B cell (primary cell): ENCODE results near the gene FBXW4. TPM values are rescaled to one million over a fixed set of nuclear protein-coding genes. Genes with fewer than 3 reads are reported as not detected.

Experiments
- ATAC-seq: fragments of 200-7000 bp; cut with Tn5 transposase; one replicate; pipeline ENCODE4 v1.10.0; 2021; ENCODE audit warnings: low read depth, mild to moderate bottlenecking, moderate number of reproducible peaks, moderate library complexity
- CTCF ChIA-PET: fragments of 350-600 bp; sonication (Branson Sonifier 250); formaldehyde crosslinking; loops from one replicate; lab custom pipeline; 2021; ENCODE audit warnings: antibody characterized with exemption, inconsistent platforms; lab: Charles Lee
- POLR2A ChIA-PET: fragments of 350-600 bp; sonication (Branson Sonifier 250); formaldehyde crosslinking; loops from one replicate; lab custom pipeline; 2021; ENCODE audit warnings: antibody characterized with exemption; lab: Charles Lee
- DNase-seq: peaks from one replicate; pipeline ENCODE4 v3.0.0; 2013
- H2AFZ ChIP-seq: 2 replicates; pipeline ENCODE4 v1.6.1; 2012; ENCODE audit warnings: mild to moderate bottlenecking, low read depth, low read length; ENCODE audit not compliant: insufficient read depth, poor library complexity, severe bottlenecking
- H3K27ac ChIP-seq, 2 donors: 1 replicate in 1 of 2; 2 replicates in 1 of 2; pipeline ENCODE4 v1.5.1; 2012 to 2013; ENCODE audit warnings: low read length in 2 of 2, mild to moderate bottlenecking in 2 of 2, moderate library complexity in 1 of 2
- H3K27me3 ChIP-seq, 4 experiments: fragments of 200-600 bp in 1 of 4; sonication (generic) in 1 of 4; replicated peaks in 1 of 4; 1 replicate in 2 of 4; 2 replicates in 2 of 4; pipeline versions ENCODE4 v1.6.1 to v1.7.0; 2013 to 2016; ENCODE audit warnings: low read length in 3 of 4, mild to moderate bottlenecking in 2 of 4, mixed read lengths in 1 of 4, moderate library complexity in 1 of 4; ENCODE audit not compliant: insufficient read depth in 4 of 4, control insufficient read depth in 3 of 4; ENCODE audit errors: control extremely low read depth in 1 of 4
- H3K36me3 ChIP-seq, 2 experiments: replicated peaks in 1 of 2; 1 replicate in 1 of 2; 2 replicates in 1 of 2; pipeline versions ENCODE4 v1.6.1 to v1.7.1; 2013; ENCODE audit warnings: low read length in 1 of 2; ENCODE audit not compliant: insufficient read depth in 2 of 2, control insufficient read depth in 1 of 2; ENCODE audit errors: control extremely low read depth in 1 of 2, extremely low read depth in 1 of 2
- H3K4me1 ChIP-seq, 2 donors: fragments of 200-600 bp in 1 of 2; sonication (generic) in 1 of 2; 1 replicate in 1 of 2; 2 replicates in 1 of 2; pipeline versions ENCODE4 v1.5.1 to v1.6.1; 2013 to 2017; ENCODE audit warnings: low read length in 2 of 2; ENCODE audit not compliant: control insufficient read depth in 2 of 2, insufficient read depth in 2 of 2
- H3K4me2 ChIP-seq: replicated peaks from 2 replicates; pipeline ENCODE3; 2012; ENCODE audit warnings: mild to moderate bottlenecking, low read depth, low read length; ENCODE audit not compliant: poor library complexity, severe bottlenecking
- H3K4me3 ChIP-seq, 5 experiments: fragments of 200-600 bp in 1 of 5; sonication (generic) in 1 of 5; 1 replicate in 3 of 5; 2 replicates in 2 of 5; pipeline versions ENCODE4 v1.5.1 to v1.7.0; 2011 to 2016; ENCODE audit warnings: low read length in 4 of 5, mild to moderate bottlenecking in 4 of 5, low read depth in 2 of 5, control low read depth in 1 of 5, moderate library complexity in 1 of 5; ENCODE audit not compliant: insufficient read depth in 1 of 5; ENCODE audit errors: control extremely low read depth in 1 of 5, extremely low read depth in 1 of 5
- H3K79me2 ChIP-seq: fragments of 200-600 bp; sonication (generic); one replicate; pipeline ENCODE4 v1.6.0; 2016; ENCODE audit warnings: low read length; ENCODE audit not compliant: control insufficient read depth, insufficient read depth
- H3K9ac ChIP-seq: fragments of 200-600 bp; sonication (generic); 2 replicates; pipeline ENCODE4 v1.6.1; 2017; ENCODE audit warnings: mild to moderate bottlenecking, low read length, moderate library complexity
- H3K9me3 ChIP-seq, 3 donors: one replicate each; pipeline versions ENCODE4 v1.6.1 to v1.7.1; 2013; ENCODE audit warnings: low read length in 2 of 3; ENCODE audit not compliant: control insufficient read depth in 2 of 3, insufficient read depth in 1 of 3; ENCODE audit errors: control extremely low read depth in 1 of 3
- H4K20me1 ChIP-seq: 2 replicates; pipeline ENCODE4 v1.6.0; 2012; ENCODE audit warnings: mild to moderate bottlenecking, low read length; ENCODE audit not compliant: insufficient read depth, control insufficient read depth, poor library complexity, severe bottlenecking
- H3K27ac Mint-ChIP-seq: one replicate; pipeline ENCODE4 v1.8.0; 2021; ENCODE audit warnings: mixed read lengths
- H3K27me3 Mint-ChIP-seq: one replicate; pipeline ENCODE4 v1.8.0; 2021; ENCODE audit warnings: mixed read lengths
- H3K4me1 Mint-ChIP-seq: one replicate; pipeline ENCODE4 v1.8.0; 2021; ENCODE audit warnings: mixed read lengths
- H3K4me3 Mint-ChIP-seq: one replicate; pipeline ENCODE4 v1.8.0; 2021; ENCODE audit warnings: mixed read lengths
- H3K9me3 Mint-ChIP-seq: one replicate; pipeline ENCODE4 v1.8.0; 2022; ENCODE audit warnings: mixed read lengths; ENCODE audit not compliant: insufficient read depth
- CTCF ChIP-seq: fragments of 200-600 bp; IDR thresholded peaks from one replicate; pipeline ENCODE4 v1.8.0; 2022; ENCODE audit warnings: antibody characterized with exemption, mild to moderate bottlenecking
- EZH2 ChIP-seq: IDR thresholded peaks from 2 replicates; pipeline ENCODE4 v1.6.1; 2012; ENCODE audit warnings: borderline replicate concordance, low read depth, mild to moderate bottlenecking, moderate library complexity, low read length; ENCODE audit not compliant: insufficient read depth, poor library complexity, severe bottlenecking
- WGBS: methylation state at CpG from one replicate; pipeline ENCODE4 v1.1.5; 2013; ENCODE audit warnings: missing lambda C conversion rate; ENCODE audit not compliant: insufficient coverage; 5-methylcytosine and 5-hydroxymethylcytosine counted together
- intact Hi-C: fragments of 100-400 bp; cut with micrococcal nuclease; formaldehyde crosslinking; loops from one replicate; pipeline ENCODE4 v1.10.0; 2022
- polyA plus RNA-seq: library from polyadenylated mRNA; depleted of rRNA; stranded (reverse); fragments of >200 nt; gene quantifications from 2 replicates; pipeline ENCODE4 v1.2.3, GENCODE V29; 2012
- total RNA-seq, 2 donors: library from RNA; stranded (reverse); fragments of 120-200 nt in 1 of 2; gene quantifications; 1 replicate in 1 of 2; 2 replicates in 1 of 2; pipeline versions ENCODE4 v1.2.3 to v1.2.4, GENCODE V29; 2013 to 2022

Gene FBXW4
- total and polyA plus RNA-seq, 2 donors (not counting 1 experiment from before 2014, with no cell fraction given): 72.9 to 99.6 TPM

GRCh38 chr10:101587725-101588653, 107.0 kb downstream of the FBXW4 start, which contains the start of the genes DPCD and POLL:
Gene DPCD, plus strand, starts transcription at chr10:101588321. Its CDS starts 16 bp downstream, at chr10:101588337.
Gene POLL, minus strand, starts transcription at chr10:101588257. Its CDS starts 897 bp downstream, at chr10:101587360.
- peak within 1 kb of the TSS; percentile 98 for H2AFZ ChIP-seq

More at GRCh38 chr10:101587725-101588653, 107.0 kb downstream of the FBXW4 start, which contains the start of the genes DPCD and POLL:
- H3K36me3 ChIP-seq: peaks cover 2 to 8% of the 10 kb centered on the region in 2 experiments
- ChIA-PET POLR2A (interaction anchor here (0.7 to 1.1 kb wide), 3 partner anchors 18 to 1053 kb away, joined by 3 read pairs; partner anchors contain the start of gene HIF1AN), CTCF (interaction anchor here (0.6 to 1.5 kb wide), 4 partner anchors 16 to 578 kb away, joined by 4 to 7 read pairs (median 6); no protein-coding TSS in a partner anchor)
- Mint-ChIP-seq H3K27me3 (no peaks in the 10 kb centered on the region), H3K27ac (peak within 1 kb of the TSS; percentile 85), H3K9me3 (no peaks in the 10 kb centered on the region), H3K4me1 (peaks cover 21% of the 10 kb centered on the region), H3K4me3 (peak within 1 kb of the TSS; percentile 96)
- H4K20me1 ChIP-seq: no peaks in the 10 kb centered on the region
- H3K4me2 ChIP-seq: peak within 1 kb of the TSS; percentile 83
- H3K27me3 ChIP-seq: no peaks in the 10 kb centered on the region
- peak within 1 kb of the TSS; percentile 92 for H3K9ac ChIP-seq
- H3K4me3 ChIP-seq: peak within 1 kb of the TSS; percentile 57 to 95 (median 91)
- no peak for TF ChIP-seq EZH2
- no peak for TF ChIP-seq CTCF
- DNase-seq: peak; percentile 92
- WGBS: under 1% methylated on average over 40 of the region's 50 CpGs
- H3K27ac ChIP-seq: peak within 1 kb of the TSS; percentile 70 to 86
- H3K9me3 ChIP-seq: no peaks in the 10 kb centered on the region
- H3K4me1 ChIP-seq: peaks cover 15 to 19% of the 10 kb centered on the region in 2 donors
- ATAC-seq: peak; percentile 96
- H3K79me2 ChIP-seq: peaks cover 17% of the 10 kb centered on the region
- intact Hi-C loops: loop anchor here (1.0 to 5.0 kb wide), 4 partner anchors 18 to 235 kb away; partner anchors contain the start of gene NPM3
